B cell (primary cell): ENCODE results near the gene APOB. TPM values are rescaled to one million over a fixed set of nuclear protein-coding genes. Genes with fewer than 3 reads are reported as not detected.

Experiments used
- ATAC-seq: fragments of 200-7000 bp; cut with Tn5 transposase; one replicate; pipeline ENCODE4 v1.10.0; 2021; ENCODE audit warnings: low read depth, mild to moderate bottlenecking, moderate number of reproducible peaks, moderate library complexity
- CTCF ChIA-PET: fragments of 350-600 bp; sonication (Branson Sonifier 250); formaldehyde crosslinking; loops from one replicate; lab custom pipeline; 2021; ENCODE audit warnings: antibody characterized with exemption, inconsistent platforms; lab: Charles Lee
- POLR2A ChIA-PET: fragments of 350-600 bp; sonication (Branson Sonifier 250); formaldehyde crosslinking; loops from one replicate; lab custom pipeline; 2021; ENCODE audit warnings: antibody characterized with exemption; lab: Charles Lee
- DNase-seq: peaks from one replicate; pipeline ENCODE4 v3.0.0; 2013
- H2AFZ ChIP-seq: 2 replicates; pipeline ENCODE4 v1.6.1; 2012; ENCODE audit warnings: mild to moderate bottlenecking, low read depth, low read length; ENCODE audit not compliant: insufficient read depth, poor library complexity, severe bottlenecking
- H3K27ac ChIP-seq, 2 donors: 1 replicate in 1 of 2; 2 replicates in 1 of 2; pipeline ENCODE4 v1.5.1; 2012 to 2013; ENCODE audit warnings: low read length in 2 of 2, mild to moderate bottlenecking in 2 of 2, moderate library complexity in 1 of 2
- H3K27me3 ChIP-seq, 4 experiments: fragments of 200-600 bp in 1 of 4; sonication (generic) in 1 of 4; replicated peaks in 1 of 4; 1 replicate in 2 of 4; 2 replicates in 2 of 4; pipeline versions ENCODE4 v1.6.1 to v1.7.0; 2013 to 2016; ENCODE audit warnings: low read length in 3 of 4, mild to moderate bottlenecking in 2 of 4, mixed read lengths in 1 of 4, moderate library complexity in 1 of 4; ENCODE audit not compliant: insufficient read depth in 4 of 4, control insufficient read depth in 3 of 4; ENCODE audit errors: control extremely low read depth in 1 of 4
- H3K36me3 ChIP-seq, 2 experiments: replicated peaks in 1 of 2; 1 replicate in 1 of 2; 2 replicates in 1 of 2; pipeline versions ENCODE4 v1.6.1 to v1.7.1; 2013; ENCODE audit warnings: low read length in 1 of 2; ENCODE audit not compliant: insufficient read depth in 2 of 2, control insufficient read depth in 1 of 2; ENCODE audit errors: control extremely low read depth in 1 of 2, extremely low read depth in 1 of 2
- H3K4me1 ChIP-seq, 2 donors: fragments of 200-600 bp in 1 of 2; sonication (generic) in 1 of 2; 1 replicate in 1 of 2; 2 replicates in 1 of 2; pipeline versions ENCODE4 v1.5.1 to v1.6.1; 2013 to 2017; ENCODE audit warnings: low read length in 2 of 2; ENCODE audit not compliant: control insufficient read depth in 2 of 2, insufficient read depth in 2 of 2
- H3K4me2 ChIP-seq: replicated peaks from 2 replicates; pipeline ENCODE3; 2012; ENCODE audit warnings: mild to moderate bottlenecking, low read depth, low read length; ENCODE audit not compliant: poor library complexity, severe bottlenecking
- H3K4me3 ChIP-seq, 5 experiments: fragments of 200-600 bp in 1 of 5; sonication (generic) in 1 of 5; 1 replicate in 3 of 5; 2 replicates in 2 of 5; pipeline versions ENCODE4 v1.5.1 to v1.7.0; 2011 to 2016; ENCODE audit warnings: low read length in 4 of 5, mild to moderate bottlenecking in 4 of 5, low read depth in 2 of 5, control low read depth in 1 of 5, moderate library complexity in 1 of 5; ENCODE audit not compliant: insufficient read depth in 1 of 5; ENCODE audit errors: control extremely low read depth in 1 of 5, extremely low read depth in 1 of 5
- H3K79me2 ChIP-seq: fragments of 200-600 bp; sonication (generic); one replicate; pipeline ENCODE4 v1.6.0; 2016; ENCODE audit warnings: low read length; ENCODE audit not compliant: control insufficient read depth, insufficient read depth
- H3K9ac ChIP-seq: fragments of 200-600 bp; sonication (generic); 2 replicates; pipeline ENCODE4 v1.6.1; 2017; ENCODE audit warnings: mild to moderate bottlenecking, low read length, moderate library complexity
- H3K9me3 ChIP-seq, 3 donors: one replicate each; pipeline versions ENCODE4 v1.6.1 to v1.7.1; 2013; ENCODE audit warnings: low read length in 2 of 3; ENCODE audit not compliant: control insufficient read depth in 2 of 3, insufficient read depth in 1 of 3; ENCODE audit errors: control extremely low read depth in 1 of 3
- H4K20me1 ChIP-seq: 2 replicates; pipeline ENCODE4 v1.6.0; 2012; ENCODE audit warnings: mild to moderate bottlenecking, low read length; ENCODE audit not compliant: insufficient read depth, control insufficient read depth, poor library complexity, severe bottlenecking
- H3K27ac Mint-ChIP-seq: one replicate; pipeline ENCODE4 v1.8.0; 2021; ENCODE audit warnings: mixed read lengths
- H3K27me3 Mint-ChIP-seq: one replicate; pipeline ENCODE4 v1.8.0; 2021; ENCODE audit warnings: mixed read lengths
- H3K4me1 Mint-ChIP-seq: one replicate; pipeline ENCODE4 v1.8.0; 2021; ENCODE audit warnings: mixed read lengths
- H3K4me3 Mint-ChIP-seq: one replicate; pipeline ENCODE4 v1.8.0; 2021; ENCODE audit warnings: mixed read lengths
- H3K9me3 Mint-ChIP-seq: one replicate; pipeline ENCODE4 v1.8.0; 2022; ENCODE audit warnings: mixed read lengths; ENCODE audit not compliant: insufficient read depth
- EZH2 ChIP-seq: IDR thresholded peaks from 2 replicates; pipeline ENCODE4 v1.6.1; 2012; ENCODE audit warnings: borderline replicate concordance, low read depth, mild to moderate bottlenecking, moderate library complexity, low read length; ENCODE audit not compliant: insufficient read depth, poor library complexity, severe bottlenecking
- WGBS: methylation state at CpG from one replicate; pipeline ENCODE4 v1.1.5; 2013; ENCODE audit warnings: missing lambda C conversion rate; ENCODE audit not compliant: insufficient coverage; 5-methylcytosine and 5-hydroxymethylcytosine counted together
- intact Hi-C: fragments of 100-400 bp; cut with micrococcal nuclease; formaldehyde crosslinking; loops from one replicate; pipeline ENCODE4 v1.10.0; 2022
- polyA plus RNA-seq: library from polyadenylated mRNA; depleted of rRNA; stranded (reverse); fragments of >200 nt; gene quantifications from 2 replicates; pipeline ENCODE4 v1.2.3, GENCODE V29; 2012
- total RNA-seq, 2 donors: library from RNA; stranded (reverse); fragments of 120-200 nt in 1 of 2; gene quantifications; 1 replicate in 1 of 2; 2 replicates in 1 of 2; pipeline versions ENCODE4 v1.2.3 to v1.2.4, GENCODE V29; 2013 to 2022
- TF ChIP-seq, protein P1 (sequence below): fragments of 200-600 bp; IDR thresholded peaks from one replicate; pipeline ENCODE4 v1.8.0; 2022; ENCODE audit warnings: antibody characterized with exemption, mild to moderate bottlenecking

The APOB gene
- total and polyA plus RNA-seq, 2 donors (not counting 1 experiment from before 2014, with no cell fraction given), result not detected

DNA sequence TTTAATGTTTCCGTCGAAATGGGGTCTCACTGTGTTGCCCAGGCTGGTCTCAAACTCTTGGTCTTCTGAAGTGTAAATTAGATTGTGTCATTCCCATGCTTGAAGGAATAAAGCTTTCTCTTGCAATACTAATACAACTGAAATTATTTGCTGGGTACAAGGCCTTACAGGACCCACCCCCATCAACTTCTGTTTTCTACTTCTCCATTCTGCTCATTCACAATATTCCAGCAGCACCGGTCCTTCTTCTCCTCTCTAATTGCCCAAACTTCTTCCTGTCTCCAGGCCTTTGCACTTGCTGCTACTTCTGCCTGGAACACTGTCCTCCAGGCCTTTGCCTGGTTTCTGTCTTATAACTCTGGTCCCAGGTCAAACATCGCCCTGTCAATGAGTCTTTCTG lies 73.8 kb downstream of the APOB start:
- peaks cover 34% of the 10 kb centered on the region for H3K27me3 Mint-ChIP-seq
- CTCF ChIA-PET, result interaction anchor here (1.6 kb wide), 1 partner anchor 309 kb away, joined by 13 read pairs; no protein-coding TSS in a partner anchor

GRCh38 chr2:20966061-20966595 lies 77.7 kb downstream of the APOB start:
- Histone ChIP-seq H3K36me3 (no peaks in the 10 kb centered on the region), H3K27me3 (peaks cover 0 to 12% (median 4%) of the 10 kb centered on the region in 4 experiments), H3K9me3 (no peaks in the 10 kb centered on the region), H4K20me1 (no peaks in the 10 kb centered on the region), H3K79me2 (no peaks in the 10 kb centered on the region), H3K9ac (no peak overlapping the region), H3K4me3 (no peak overlapping the region), H3K4me1 (no peaks in the 10 kb centered on the region), H2AFZ (no peak overlapping the region), H3K27ac (no peak overlapping the region), H3K4me2 (no peak overlapping the region)
- ChIA-PET CTCF (interaction anchor here (0.6 to 12.3 kb wide), 4 partner anchors 14 to 329 kb away, joined by 4 to 331 read pairs (median 6); no protein-coding TSS in a partner anchor), POLR2A (no interaction called here)
- no peak for TF ChIP-seq EZH2
- TF ChIP-seq, protein P1, sequence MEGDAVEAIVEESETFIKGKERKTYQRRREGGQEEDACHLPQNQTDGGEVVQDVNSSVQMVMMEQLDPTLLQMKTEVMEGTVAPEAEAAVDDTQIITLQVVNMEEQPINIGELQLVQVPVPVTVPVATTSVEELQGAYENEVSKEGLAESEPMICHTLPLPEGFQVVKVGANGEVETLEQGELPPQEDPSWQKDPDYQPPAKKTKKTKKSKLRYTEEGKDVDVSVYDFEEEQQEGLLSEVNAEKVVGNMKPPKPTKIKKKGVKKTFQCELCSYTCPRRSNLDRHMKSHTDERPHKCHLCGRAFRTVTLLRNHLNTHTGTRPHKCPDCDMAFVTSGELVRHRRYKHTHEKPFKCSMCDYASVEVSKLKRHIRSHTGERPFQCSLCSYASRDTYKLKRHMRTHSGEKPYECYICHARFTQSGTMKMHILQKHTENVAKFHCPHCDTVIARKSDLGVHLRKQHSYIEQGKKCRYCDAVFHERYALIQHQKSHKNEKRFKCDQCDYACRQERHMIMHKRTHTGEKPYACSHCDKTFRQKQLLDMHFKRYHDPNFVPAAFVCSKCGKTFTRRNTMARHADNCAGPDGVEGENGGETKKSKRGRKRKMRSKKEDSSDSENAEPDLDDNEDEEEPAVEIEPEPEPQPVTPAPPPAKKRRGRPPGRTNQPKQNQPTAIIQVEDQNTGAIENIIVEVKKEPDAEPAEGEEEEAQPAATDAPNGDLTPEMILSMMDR, result no peak
- Mint-ChIP-seq H3K4me1 (no peaks in the 10 kb centered on the region), H3K27ac (no peak overlapping the region), H3K4me3 (no peak overlapping the region), H3K9me3 (no peaks in the 10 kb centered on the region), H3K27me3 (peaks cover 40% of the 10 kb centered on the region)
- DNase-seq (no peak), ATAC-seq (no peak)
- WGBS, result 84% methylated on average over 5 of the region's 10 CpGs
- intact Hi-C loops, result no loop called here

More for the DNA sequence above, 73.8 kb downstream of the APOB start:
- Histone ChIP-seq H3K9me3 (no peaks in the 10 kb centered on the region), H3K4me2 (no peak overlapping the region), H3K4me1 (no peaks in the 10 kb centered on the region), H3K79me2 (no peaks in the 10 kb centered on the region), H3K4me3 (no peak overlapping the region), H4K20me1 (no peaks in the 10 kb centered on the region), H3K9ac (no peak overlapping the region), H3K27ac (no peak overlapping the region), H3K36me3 (no peaks in the 10 kb centered on the region), H3K27me3 (peaks cover 0 to 7% (median 0%) of the 10 kb centered on the region in 4 experiments), H2AFZ (no peak overlapping the region)
- DNase-seq (no peak), ATAC-seq (no peak)
- 58% methylated on average over 2 of the region's 4 CpGs for WGBS
- TF ChIP-seq, protein P1, result no peak
- TF ChIP-seq EZH2, result no peak
- Mint-ChIP-seq H3K4me3 (no peak overlapping the region), H3K4me1 (no peaks in the 10 kb centered on the region), H3K27ac (no peak overlapping the region), H3K9me3 (no peaks in the 10 kb centered on the region)
- POLR2A ChIA-PET, result no interaction called here
- intact Hi-C loops, result no loop called here
